Measurements from ENCODE around the gene ASXL1. TPM values are rescaled to one million over a fixed set of nuclear protein-coding genes. Genes with fewer than 3 reads are reported as not detected.

ASXL1 gene
- total and polyA plus RNA-seq, 2 experiments from 2014 or later: 50.3 to 82.4 TPM

GRCh38 chr20:32455171-32455900, 97.2 kb downstream of the ASXL1 start:
- Histone ChIP-seq H3K4me1 (ENCODE audit: low read depth) (peaks cover 15% of the 10 kb centered on the region), H3K27ac (peak overlapping the region; percentile 90), H3K9me3 (ENCODE audit: low read depth) (no peaks in the 10 kb centered on the region), H3K36me3 (peaks cover 22% of the 10 kb centered on the region), H3K27me3 (no peaks in the 10 kb centered on the region), H3K4me3 (no peak overlapping the region)
- no peak for TF ChIP-seq CTCF (IDR thresholded peaks at IDR 0.05; ENCODE audit: low read depth, low read length)
- DNase-seq (ENCODE audit: low read depth in 1 of 2, low spot score in 1 of 2): no peak

- Histone ChIP-seq H3K9me3 (ENCODE audit: low read depth) (no peaks in the 10 kb centered on the region), H3K36me3 (peaks cover 22% of the 10 kb centered on the region), H3K4me3 (no peak overlapping the region), H3K27me3 (no peaks in the 10 kb centered on the region), H3K27ac (peak overlapping the region; percentile 90), H3K4me1 (ENCODE audit: low read depth) (peaks cover 15% of the 10 kb centered on the region)
- no peak for DNase-seq (ENCODE audit: low read depth in 1 of 2, low spot score in 1 of 2)
- TF ChIP-seq CTCF (IDR thresholded peaks at IDR 0.05; ENCODE audit: low read depth, low read length): no peak
These were observed 98.0 kb downstream of the ASXL1 start for GRCh38 chr20:32455901-32456701.

- DNase-seq (ENCODE audit: low read depth in 1 of 2, low spot score in 1 of 2): peak; percentile 68 to 87
- Histone ChIP-seq H3K9me3 (ENCODE audit: low read depth) (no peaks in the 10 kb centered on the region), H3K4me3 (peak overlapping the region; percentile 38), H3K36me3 (peaks cover 14% of the 10 kb centered on the region), H3K4me1 (ENCODE audit: low read depth) (peaks cover 15% of the 10 kb centered on the region), H3K27me3 (no peaks in the 10 kb centered on the region), H3K27ac (peak overlapping the region; percentile 90)
- TF ChIP-seq CTCF (IDR thresholded peaks at IDR 0.05; ENCODE audit: low read depth, low read length): peak; percentile 70
These were observed 98.8 kb downstream of the ASXL1 start for GRCh38 chr20:32456869-32457478.

- TF ChIP-seq CTCF (IDR thresholded peaks at IDR 0.05; ENCODE audit: low read depth, low read length): no peak
- peak; percentile 75 to 95 for DNase-seq (ENCODE audit: low read depth in 1 of 2, low spot score in 1 of 2)
- H3K4me3 ChIP-seq: peak overlapping the region; percentile 38
- peaks cover 9% of the 10 kb centered on the region for H3K36me3 ChIP-seq
- H3K27me3 ChIP-seq: no peaks in the 10 kb centered on the region
- H3K9me3 ChIP-seq (ENCODE audit: low read depth): no peaks in the 10 kb centered on the region
- peaks cover 15% of the 10 kb centered on the region for H3K4me1 ChIP-seq (ENCODE audit: low read depth)
- peak overlapping the region; percentile 90 for H3K27ac ChIP-seq
These were observed 99.4 kb downstream of the ASXL1 start for GRCh38 chr20:32457479-32457986.

- H3K27ac ChIP-seq: peak overlapping the region; percentile 90
- no peaks in the 10 kb centered on the region for H3K9me3 ChIP-seq (ENCODE audit: low read depth)
- H3K4me1 ChIP-seq (ENCODE audit: low read depth): peaks cover 19% of the 10 kb centered on the region
- H3K4me3 ChIP-seq: no peak overlapping the region
- peaks cover 2% of the 10 kb centered on the region for H3K36me3 ChIP-seq
- DNase-seq (ENCODE audit: low read depth in 1 of 2, low spot score in 1 of 2): no peak
- no peaks in the 10 kb centered on the region for H3K27me3 ChIP-seq
- no peak for TF ChIP-seq CTCF (IDR thresholded peaks at IDR 0.05; ENCODE audit: low read depth, low read length)
These were observed 100.1 kb downstream of the ASXL1 start for GRCh38 chr20:32458061-32458836.
